Thyroid gland (tissue), 4 donors: ENCODE data around the gene GKN1.

Experiments
- CTCF ChIP-seq, 6 experiments: fragments of 200-600 bp in 3 of 6; fragments of 450-650 bp in 3 of 6; sonication (generic) in 3 of 6; IDR thresholded peaks; one replicate each; pipeline ENCODE4 v1.5.1; 2016 to 2019; ENCODE audit warnings: antibody characterized with exemption in 6 of 6, mild to moderate bottlenecking in 2 of 6, inconsistent platforms in 1 of 6, moderate library complexity in 1 of 6
- POLR2A ChIP-seq, 2 donors: fragments of 450-650 bp; IDR thresholded peaks; one replicate each; pipeline ENCODE4 v1.6.1; 2017; ENCODE audit warnings: antibody characterized with exemption in 2 of 2, mild to moderate bottlenecking in 2 of 2, moderate library complexity in 1 of 2

DNA sequence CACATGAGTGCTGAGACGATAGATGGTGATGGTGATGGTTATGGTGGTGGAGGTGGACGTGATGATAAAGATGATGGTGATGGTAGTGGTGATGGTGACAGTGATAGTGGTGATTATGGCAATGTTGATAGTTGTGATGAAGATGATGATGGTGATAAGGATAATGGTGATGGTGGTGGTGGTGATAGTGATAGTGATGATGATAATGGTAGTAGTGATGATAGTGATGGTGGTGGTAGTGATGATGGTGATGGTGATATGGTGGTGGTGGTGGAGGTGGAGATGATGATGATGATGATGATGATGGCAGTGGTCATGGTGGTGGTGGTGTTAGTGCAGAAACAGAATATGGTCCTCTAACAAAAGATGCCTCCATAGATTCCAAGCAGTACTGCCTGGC, 48.8 kb downstream of the GKN1 start:
- TF ChIP-seq CTCF (IDR thresholded peaks at IDR 0.05) (no peak), POLR2A (IDR thresholded peaks at IDR 0.05) (no peak)
